Upper lobe of left lung (tissue), 4 donors: ENCODE data around the gene FARP1.

Experiments
- CTCF ChIP-seq, 6 experiments: fragments of 450-650 bp in 4 of 6; fragments of 200-600 bp in 2 of 6; sonication (generic) in 2 of 6; IDR thresholded peaks; one replicate each; pipeline ENCODE4 v1.5.1; 2016 to 2019; ENCODE audit warnings: antibody characterized with exemption in 6 of 6
- EP300 ChIP-seq, 4 donors: sonication (generic); formaldehyde crosslinking; IDR thresholded peaks; one replicate each; pipeline ENCODE4 v1.5.1; 2017; ENCODE audit warnings: antibody characterized with exemption in 4 of 4, control low read depth in 2 of 4

GRCh38 chr13:98389319-98389718 lies 246.4 kb downstream of the FARP1 start:
- TF ChIP-seq CTCF (IDR thresholded peaks at IDR 0.05) (no peak), EP300 (IDR thresholded peaks at IDR 0.05) (no peak)
